ENCODE data around the gene IGSF3. TPM values are rescaled to one million over a fixed set of nuclear protein-coding genes. Genes with fewer than 3 reads are reported as not detected.
A peak's percentile ranks its signal among the peaks of the same experiment; 100 is the strongest.
"Not testable (repeated sequence)": the region's sequence is repeated elsewhere in the genome, so short reads cannot be mapped to it uniquely, and the experiment has no call there.

The IGSF3 gene
- total RNA-seq, 6 experiments from 2014 or later: 0.42 to 4.9 (median 1.8) TPM

GRCh38 chr1:116620392-116620791, 47.1 kb downstream of the IGSF3 start:
- H3K4me3 ChIP-seq; H3K9me3 ChIP-seq; ATAC-seq; H3K36me3 ChIP-seq; intact Hi-C loops (cut with DNase I); H3K27me3 ChIP-seq; H3K27ac ChIP-seq; DNase-seq: not testable (repeated sequence)
- WGBS (ENCODE audit: insufficient coverage, low coverage, low lambda C conversion rate, missing lambda C conversion rate): no CpG with 5 or more reads among the region's 3 CpGs
- H3K4me1 ChIP-seq: peaks cover 0 to 12% (median 0%) of the 10 kb centered on the region in 4 donors

GRCh38 chr1:116619106-116619505, 48.4 kb downstream of the IGSF3 start:
- H3K9me3 ChIP-seq; ATAC-seq; H3K27me3 ChIP-seq; H3K36me3 ChIP-seq; H3K27ac ChIP-seq; intact Hi-C loops (cut with DNase I); H3K4me3 ChIP-seq: not testable (repeated sequence)
- H3K4me1 ChIP-seq: peaks cover 0 to 12% (median 0%) of the 10 kb centered on the region in 4 donors
- WGBS (ENCODE audit: insufficient coverage, low coverage, low lambda C conversion rate, missing lambda C conversion rate): 7% methylated on average over 3 of the region's 4 CpGs
- DNase-seq: peak; percentile 54 to 86 (median 66)

GRCh38 chr1:116617808-116618207, 49.7 kb downstream of the IGSF3 start:
- DNase-seq; H3K4me3 ChIP-seq; H3K27ac ChIP-seq; H3K9me3 ChIP-seq; H3K27me3 ChIP-seq; H3K36me3 ChIP-seq; H3K4me1 ChIP-seq; intact Hi-C loops (cut with DNase I); ATAC-seq: not testable (repeated sequence)
- 64% methylated on average over 4 of the region's 5 CpGs for WGBS (ENCODE audit: insufficient coverage, low coverage, low lambda C conversion rate, missing lambda C conversion rate)

- H3K36me3 ChIP-seq; H3K4me1 ChIP-seq; H3K27ac ChIP-seq; H3K9me3 ChIP-seq; H3K4me3 ChIP-seq; intact Hi-C loops (cut with DNase I); H3K27me3 ChIP-seq; DNase-seq: not testable (repeated sequence)
- ATAC-seq: peak in 2 of 4 donors; percentile 17 to 29
- WGBS (ENCODE audit: insufficient coverage, low coverage, low lambda C conversion rate, missing lambda C conversion rate): no CpG with 5 or more reads among the region's 13 CpGs
These were observed 53.7 kb downstream of the IGSF3 start for GRCh38 chr1:116613825-116614224.

GRCh38 chr1:116609801-116610371, 57.6 kb downstream of the IGSF3 start:
- DNase-seq; ATAC-seq; H3K36me3 ChIP-seq; intact Hi-C loops (cut with DNase I); H3K9me3 ChIP-seq; H3K4me3 ChIP-seq; H3K27ac ChIP-seq; H3K4me1 ChIP-seq; H3K27me3 ChIP-seq: not testable (repeated sequence)
- WGBS (ENCODE audit: insufficient coverage, low coverage, low lambda C conversion rate, missing lambda C conversion rate): 65% methylated on average over 4 of the region's 6 CpGs

- WGBS (ENCODE audit: insufficient coverage, low coverage, low lambda C conversion rate, missing lambda C conversion rate): 69% methylated on average over 2 of the region's 2 CpGs
- ATAC-seq; H3K36me3 ChIP-seq; H3K4me3 ChIP-seq; H3K27ac ChIP-seq; H3K4me1 ChIP-seq; intact Hi-C loops (cut with DNase I); H3K9me3 ChIP-seq; H3K27me3 ChIP-seq; DNase-seq: not testable (repeated sequence)
These were observed 58.7 kb downstream of the IGSF3 start for GRCh38 chr1:116608841-116609240.

GRCh38 chr1:116608151-116608550, 59.4 kb downstream of the IGSF3 start:
- WGBS (ENCODE audit: insufficient coverage, low coverage, low lambda C conversion rate, missing lambda C conversion rate): 80% methylated on average over 1 of the region's 12 CpGs
- H3K27me3 ChIP-seq; H3K4me3 ChIP-seq; intact Hi-C loops (cut with DNase I); H3K27ac ChIP-seq; ATAC-seq; H3K9me3 ChIP-seq; DNase-seq; H3K4me1 ChIP-seq; H3K36me3 ChIP-seq: not testable (repeated sequence)

- DNase-seq; H3K9me3 ChIP-seq; H3K4me1 ChIP-seq; intact Hi-C loops (cut with DNase I); H3K4me3 ChIP-seq; H3K27me3 ChIP-seq; H3K36me3 ChIP-seq; H3K27ac ChIP-seq: not testable (repeated sequence)
- WGBS (ENCODE audit: insufficient coverage, low coverage, low lambda C conversion rate, missing lambda C conversion rate): 60% methylated on average over 1 of the region's 1 CpG
- peak; percentile 79 to 95 (median 84) for ATAC-seq
These were observed 60.1 kb downstream of the IGSF3 start for GRCh38 chr1:116607463-116607862.

GRCh38 chr1:116606067-116606466, 61.5 kb downstream of the IGSF3 start:
- H3K4me1 ChIP-seq; H3K36me3 ChIP-seq; H3K27me3 ChIP-seq; DNase-seq; intact Hi-C loops (cut with DNase I); H3K27ac ChIP-seq; H3K9me3 ChIP-seq; H3K4me3 ChIP-seq: not testable (repeated sequence)
- 81% methylated on average over 6 of the region's 8 CpGs for WGBS (ENCODE audit: insufficient coverage, low coverage, low lambda C conversion rate, missing lambda C conversion rate)
- peak; percentile 36 to 58 (median 54) for ATAC-seq
